22Rv1 (cell line): ENCODE measurements around the gene MRGPRX4.
"Not testable (repeated sequence)": the region's sequence is repeated elsewhere in the genome, so short reads cannot be mapped to it uniquely, and the experiment has no call there.

ENCODE experiments used
- H3K27ac ChIP-seq: fragments of 450-650 bp; 2 replicates; pipeline ENCODE4 v1.5.1; 2017
- ZFX ChIP-seq: fragments of 450-650 bp; IDR thresholded peaks from 2 replicates; pipeline ENCODE4 v1.6.1; 2017; ENCODE audit warnings: antibody characterized with exemption, borderline replicate concordance
- TF ChIP-seq, protein P1 (sequence below): fragments of 450-650 bp; IDR thresholded peaks from 2 replicates; pipeline ENCODE4 v1.5.1; 2017; ENCODE audit warnings: mild to moderate bottlenecking

Gene MRGPRX4

DNA sequence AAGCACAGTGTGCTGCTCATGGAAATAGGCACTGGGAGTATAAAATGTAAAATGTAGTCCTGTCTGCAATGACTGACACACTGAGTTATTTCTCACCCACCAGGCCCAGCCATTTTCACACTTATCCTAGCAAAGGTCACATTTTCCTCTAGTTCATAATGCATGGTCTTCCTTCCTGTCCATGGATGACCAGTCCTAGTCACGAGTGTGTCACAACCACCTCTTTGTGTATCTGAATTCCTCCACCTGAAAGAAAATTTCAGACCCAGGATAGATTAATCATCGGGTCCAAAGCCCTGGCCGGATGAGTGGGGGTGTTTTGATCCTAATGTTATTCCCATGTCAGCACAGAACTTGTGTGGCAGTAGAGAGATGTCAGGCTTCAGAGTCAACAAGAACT lies at the start of gene MRGPRX4:
Gene MRGPRX4, plus strand, starts transcription at position 172 of the 400 bp plus-strand sequence. CDS start 420 bp downstream, outside the sequence.
- TF ChIP-seq, protein P1, sequence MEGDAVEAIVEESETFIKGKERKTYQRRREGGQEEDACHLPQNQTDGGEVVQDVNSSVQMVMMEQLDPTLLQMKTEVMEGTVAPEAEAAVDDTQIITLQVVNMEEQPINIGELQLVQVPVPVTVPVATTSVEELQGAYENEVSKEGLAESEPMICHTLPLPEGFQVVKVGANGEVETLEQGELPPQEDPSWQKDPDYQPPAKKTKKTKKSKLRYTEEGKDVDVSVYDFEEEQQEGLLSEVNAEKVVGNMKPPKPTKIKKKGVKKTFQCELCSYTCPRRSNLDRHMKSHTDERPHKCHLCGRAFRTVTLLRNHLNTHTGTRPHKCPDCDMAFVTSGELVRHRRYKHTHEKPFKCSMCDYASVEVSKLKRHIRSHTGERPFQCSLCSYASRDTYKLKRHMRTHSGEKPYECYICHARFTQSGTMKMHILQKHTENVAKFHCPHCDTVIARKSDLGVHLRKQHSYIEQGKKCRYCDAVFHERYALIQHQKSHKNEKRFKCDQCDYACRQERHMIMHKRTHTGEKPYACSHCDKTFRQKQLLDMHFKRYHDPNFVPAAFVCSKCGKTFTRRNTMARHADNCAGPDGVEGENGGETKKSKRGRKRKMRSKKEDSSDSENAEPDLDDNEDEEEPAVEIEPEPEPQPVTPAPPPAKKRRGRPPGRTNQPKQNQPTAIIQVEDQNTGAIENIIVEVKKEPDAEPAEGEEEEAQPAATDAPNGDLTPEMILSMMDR = no peak
- no peak for TF ChIP-seq ZFX
- H3K27ac ChIP-seq = no peak within 1 kb of the TSS

DNA sequence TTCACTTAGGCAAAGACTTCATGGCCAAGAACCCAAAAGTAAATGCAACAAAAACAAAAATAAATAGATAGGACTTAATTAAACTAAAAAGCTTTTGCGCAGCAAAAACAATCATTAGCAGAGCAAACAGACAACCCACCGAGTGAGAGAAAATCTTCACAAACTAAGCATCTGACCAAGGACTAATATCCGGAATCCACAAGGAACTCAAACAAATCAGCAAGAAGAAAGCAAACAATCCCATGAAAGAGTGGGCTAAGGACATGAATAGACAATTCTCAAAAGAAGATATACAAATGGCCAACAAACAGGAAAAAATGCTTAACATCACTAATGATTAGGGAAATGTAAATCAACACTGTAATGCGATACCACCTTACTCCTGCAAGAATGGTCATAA lies 41.5 kb upstream of the MRGPRX4 start:
- H3K27ac ChIP-seq = not testable (repeated sequence)

DNA sequence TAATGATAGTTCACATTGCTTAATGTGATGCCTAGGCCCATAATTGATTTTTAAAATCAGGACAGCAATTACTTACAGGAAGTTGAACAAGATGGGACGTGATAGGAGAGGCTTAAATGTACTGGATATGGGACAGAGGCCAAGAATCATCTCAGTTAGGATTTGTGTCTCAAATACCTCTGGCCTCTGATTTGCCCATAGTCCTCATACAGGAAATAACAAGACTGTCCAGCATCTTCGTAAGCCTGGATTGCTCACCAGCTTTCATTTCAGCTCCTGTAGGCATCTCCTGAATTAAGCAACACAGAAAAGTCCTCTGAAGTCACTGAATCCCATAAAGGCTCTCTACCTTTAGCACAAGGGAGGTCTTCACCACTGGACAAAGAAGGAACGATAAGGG lies 40.3 kb upstream of the MRGPRX4 start, which contains the start of gene MRGPRX3:
Gene MRGPRX3, plus strand, starts transcription at position 231 of the 400 bp plus-strand sequence. CDS start 4,632 bp downstream, outside the sequence.
- H3K27ac ChIP-seq = no peak within 1 kb of the TSS
- TF ChIP-seq, protein P1 = no peak
- no peak for TF ChIP-seq ZFX

- TF ChIP-seq ZFX = no peak
- TF ChIP-seq, protein P1 = no peak
- no peak overlapping the region for H3K27ac ChIP-seq
Observed at GRCh38 chr11:18135308-18135707, 37.3 kb upstream of the MRGPRX4 start.

DNA sequence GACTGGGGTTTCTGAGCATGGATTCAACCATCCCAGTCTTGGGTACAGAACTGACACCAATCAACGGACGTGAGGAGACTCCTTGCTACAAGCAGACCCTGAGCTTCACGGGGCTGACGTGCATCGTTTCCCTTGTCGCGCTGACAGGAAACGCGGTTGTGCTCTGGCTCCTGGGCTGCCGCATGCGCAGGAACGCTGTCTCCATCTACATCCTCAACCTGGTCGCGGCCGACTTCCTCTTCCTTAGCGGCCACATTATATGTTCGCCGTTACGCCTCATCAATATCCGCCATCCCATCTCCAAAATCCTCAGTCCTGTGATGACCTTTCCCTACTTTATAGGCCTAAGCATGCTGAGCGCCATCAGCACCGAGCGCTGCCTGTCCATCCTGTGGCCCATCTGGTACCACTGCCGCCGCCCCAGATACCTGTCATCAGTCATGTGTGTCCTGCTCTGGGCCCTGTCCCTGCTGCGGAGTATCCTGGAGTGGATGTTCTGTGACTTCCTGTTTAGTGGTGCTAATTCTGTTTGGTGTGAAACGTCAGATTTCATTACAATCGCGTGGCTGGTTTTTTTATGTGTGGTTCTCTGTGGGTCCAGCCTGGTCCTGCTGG lies 35.3 kb upstream of the MRGPRX4 start:
- TF ChIP-seq, protein P1 = no peak
- no peak for TF ChIP-seq ZFX

DNA sequence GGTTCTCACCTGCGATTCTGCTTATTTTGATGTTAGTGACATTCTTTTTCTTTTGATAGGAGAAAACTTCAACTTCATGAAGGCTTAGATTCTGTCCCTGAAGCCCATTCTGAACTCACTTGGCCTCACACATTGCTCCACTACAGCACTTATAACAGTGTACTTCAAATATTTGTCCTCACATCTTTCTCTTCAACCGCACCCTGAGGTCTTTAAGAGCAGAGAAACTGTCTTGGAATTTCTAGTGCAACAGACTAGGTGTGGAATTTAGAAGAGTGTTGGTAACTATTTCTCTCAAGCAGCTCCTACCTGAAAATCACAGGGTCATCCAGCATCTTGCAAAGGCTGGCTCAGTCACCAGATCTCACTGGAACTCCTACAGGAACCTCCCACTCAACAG lies 32.5 kb upstream of the MRGPRX4 start:
- no peak for TF ChIP-seq ZFX
- TF ChIP-seq, protein P1 = no peak

More for the DNA sequence above, 35.3 kb upstream of the MRGPRX4 start:
- no peak overlapping the region for H3K27ac ChIP-seq

GRCh38 chr11:18144243-18144642 lies 28.4 kb upstream of the MRGPRX4 start:
- no peak overlapping the region for H3K27ac ChIP-seq
- TF ChIP-seq, protein P1 = no peak
- TF ChIP-seq ZFX = no peak

More for the DNA sequence above, 32.5 kb upstream of the MRGPRX4 start:
- H3K27ac ChIP-seq = no peak overlapping the region

DNA sequence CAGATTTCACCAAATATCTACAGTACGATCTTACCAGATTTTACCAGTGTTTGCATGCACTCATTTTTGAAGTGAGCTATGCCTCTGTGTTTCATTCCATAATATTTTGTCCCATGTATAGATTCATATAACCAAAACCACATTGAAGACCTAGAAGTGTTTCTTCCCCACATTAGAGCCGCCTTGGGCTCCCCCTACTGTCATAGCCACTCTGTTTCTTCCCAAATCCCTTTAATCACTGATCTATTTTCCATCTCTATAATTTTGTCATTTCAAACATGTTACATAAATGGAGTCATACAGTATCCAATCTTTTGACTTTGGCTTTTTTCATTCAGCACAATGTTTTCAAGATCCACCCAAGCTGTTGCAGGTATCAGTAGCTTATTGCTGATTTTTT lies 27.6 kb upstream of the MRGPRX4 start:
- TF ChIP-seq ZFX = no peak
- TF ChIP-seq, protein P1 = peak; percentile 40
- no peak overlapping the region for H3K27ac ChIP-seq
